HG02798 (cell line): Measurements from ENCODE around the gene HLA-A.
A peak's percentile ranks its signal among the peaks of the same experiment; 100 is the strongest.
"Not testable (repeated sequence)": the region's sequence is repeated elsewhere in the genome, so short reads cannot be mapped to it uniquely, and the experiment has no call there.

Source experiments
- ATAC-seq: cut with Tn5 transposase; IDR thresholded peaks from one replicate; pipeline ENCODE4 v1.9.1; 2021; ENCODE audit warnings: mild to moderate bottlenecking; ENCODE audit not compliant: unreplicated experiment, poor library complexity

HLA-A gene

DNA sequence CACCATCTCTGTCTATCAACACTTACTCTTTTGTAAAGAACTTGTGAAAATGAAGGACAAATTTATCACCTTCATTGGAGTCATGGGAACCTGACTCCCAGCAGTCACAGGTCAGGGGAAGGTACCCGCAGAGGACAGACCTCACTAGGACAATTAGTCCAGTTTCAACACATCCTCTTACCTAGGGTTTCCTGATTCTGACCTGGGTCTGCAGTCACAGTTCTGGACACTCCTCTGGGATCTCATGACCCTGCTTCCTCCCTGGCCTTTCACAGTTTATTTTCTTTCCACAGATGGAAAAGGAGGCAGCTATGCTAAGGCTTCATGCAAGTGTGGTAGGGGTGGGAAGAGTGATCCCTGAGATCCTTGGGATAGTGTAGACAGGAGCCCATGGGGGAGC is 15.7 kb downstream of the HLA-A start:
- ATAC-seq: no peak

DNA sequence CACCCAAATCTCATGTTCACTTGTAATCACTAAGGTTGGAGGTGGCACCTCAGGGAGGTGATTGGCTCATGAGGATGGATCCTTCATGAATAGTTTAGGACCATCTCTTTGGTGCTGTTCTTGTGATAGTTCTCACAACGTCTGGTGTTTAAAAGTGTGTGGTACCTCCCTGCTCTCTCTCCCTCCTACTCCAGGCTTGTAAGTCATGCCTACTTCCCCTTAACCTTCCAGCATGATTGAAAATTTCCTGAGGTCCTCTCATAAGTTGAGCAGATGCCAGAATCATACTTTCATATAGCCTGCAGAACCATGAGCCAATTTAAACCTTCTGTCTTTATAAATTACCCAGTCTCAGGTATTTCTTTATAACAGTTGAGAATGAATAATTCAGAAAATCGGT is 16.6 kb downstream of the HLA-A start:
- no peak for ATAC-seq

DNA sequence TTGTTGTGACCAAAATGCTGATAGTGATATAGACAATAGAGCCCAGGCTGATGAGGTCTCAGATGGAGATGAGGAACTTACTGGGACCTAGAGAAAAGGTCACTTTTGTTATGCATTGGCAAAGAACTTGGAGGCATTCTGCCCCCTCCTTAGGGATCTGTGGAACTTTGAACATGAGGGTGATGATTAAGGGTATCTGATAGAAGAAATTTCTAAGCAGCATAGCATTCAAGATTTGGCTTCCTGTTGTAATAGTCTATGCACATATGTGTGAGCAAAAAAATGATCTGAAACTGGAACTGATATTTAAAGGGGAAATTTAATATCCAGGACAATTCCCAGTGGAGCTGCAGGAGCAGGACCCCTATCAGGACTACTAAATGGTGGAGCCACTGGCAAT is 17.1 kb downstream of the HLA-A start:
- no peak for ATAC-seq

DNA sequence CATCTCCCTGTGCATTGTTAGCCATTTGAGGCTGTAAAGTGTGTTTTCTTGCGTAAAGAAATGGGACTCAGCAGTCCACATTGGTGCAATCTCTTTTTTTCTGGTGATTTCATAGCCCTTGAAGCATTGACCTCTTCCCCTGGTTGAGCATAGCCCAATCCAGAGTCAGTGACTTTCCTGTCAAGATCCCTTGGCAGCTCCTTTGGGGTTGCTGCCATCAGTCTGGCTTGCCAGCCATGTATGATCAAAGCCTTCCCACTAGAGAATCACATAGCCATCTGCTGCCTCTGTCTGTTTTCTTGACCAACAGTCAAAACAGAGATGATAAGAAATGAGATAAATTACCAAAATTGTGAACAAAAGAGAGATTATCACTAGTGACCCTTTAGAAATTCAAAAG is 19.6 kb downstream of the HLA-A start:
- ATAC-seq: no peak

DNA sequence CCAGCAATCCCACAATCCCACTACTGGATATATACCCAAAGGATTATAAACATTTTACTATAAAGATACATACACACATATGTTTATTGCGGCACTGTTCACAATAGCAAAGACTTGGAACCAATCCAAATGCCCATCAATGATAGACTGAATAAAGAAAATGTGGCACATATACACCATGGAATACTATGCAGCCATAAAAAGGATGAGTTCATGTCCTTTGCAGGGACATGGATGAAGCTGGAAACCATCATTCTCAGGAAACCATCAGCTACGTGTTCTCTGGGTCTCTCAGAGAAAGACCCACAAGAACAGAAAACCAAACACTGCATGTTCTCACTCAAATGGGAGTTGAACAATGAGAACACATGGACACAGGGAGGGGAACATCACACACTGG is 21.4 kb downstream of the HLA-A start:
- ATAC-seq: not testable (repeated sequence)

DNA sequence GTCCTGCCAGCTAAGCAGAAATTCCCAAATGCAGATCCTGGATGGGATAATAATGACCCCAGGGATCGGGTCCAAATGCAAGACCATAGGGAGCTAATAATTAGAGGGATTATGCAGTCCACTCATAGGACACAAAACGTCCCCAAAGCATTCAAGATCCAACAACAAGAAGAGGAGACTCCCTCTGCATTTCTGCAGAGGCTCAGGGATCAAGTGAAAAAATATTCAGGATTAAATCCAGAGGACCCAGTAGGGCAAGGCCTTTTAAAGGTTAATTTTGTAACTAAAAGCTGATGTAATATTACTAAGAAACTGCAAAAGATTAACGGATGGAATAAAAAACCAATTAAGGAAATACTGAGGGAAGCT is 22.2 kb downstream of the HLA-A start:
- ATAC-seq: no peak

DNA sequence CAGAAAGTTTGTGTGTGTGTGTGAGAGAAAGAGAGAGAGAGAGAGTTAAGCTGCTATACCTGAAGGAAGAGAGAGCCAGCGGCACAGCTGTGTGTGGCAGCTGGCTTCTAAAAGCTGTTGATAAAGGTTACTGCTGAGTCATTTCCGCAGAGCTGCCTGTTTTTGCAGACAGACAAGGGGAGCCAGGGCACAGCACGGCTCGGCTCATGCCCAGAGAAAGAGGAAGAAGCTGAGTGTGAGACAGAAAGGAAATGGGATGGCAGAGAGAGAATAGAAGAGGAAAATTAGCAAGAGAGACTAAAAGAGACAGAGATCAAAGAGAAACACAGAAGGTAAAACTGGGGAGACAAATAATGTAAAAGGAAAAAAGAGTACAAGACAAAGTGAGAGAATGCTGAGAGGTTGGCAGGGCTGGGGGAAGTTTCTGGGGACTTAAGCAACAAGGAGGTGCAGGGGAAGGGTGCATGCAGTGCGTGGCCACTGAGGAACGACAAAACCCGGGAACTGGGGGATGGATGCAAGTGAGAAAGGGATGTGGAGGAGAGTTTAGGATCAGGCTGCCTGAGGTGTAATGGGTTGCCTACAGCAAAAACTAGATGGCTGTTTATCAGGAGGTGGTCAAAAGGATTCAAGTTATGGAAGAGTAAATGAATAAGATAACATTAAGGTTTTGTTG is 22.7 kb downstream of the HLA-A start:
- peak; percentile 91 for ATAC-seq

DNA sequence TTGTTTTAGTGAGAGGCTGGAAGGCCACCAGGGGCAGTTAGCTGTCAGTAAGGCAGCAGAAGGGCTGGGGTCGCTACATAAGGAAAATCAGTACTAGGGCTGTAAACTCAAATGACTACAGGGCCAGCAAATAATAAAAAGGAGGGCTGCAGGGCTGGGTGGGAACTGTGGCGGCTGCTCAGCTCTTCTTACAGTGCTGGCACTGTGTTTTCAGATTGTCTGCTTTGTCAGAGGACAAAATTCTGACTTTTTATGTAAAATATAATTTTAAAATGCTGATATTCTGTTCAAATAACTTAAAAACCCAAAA is 23.2 kb downstream of the HLA-A start:
- ATAC-seq: no peak

DNA sequence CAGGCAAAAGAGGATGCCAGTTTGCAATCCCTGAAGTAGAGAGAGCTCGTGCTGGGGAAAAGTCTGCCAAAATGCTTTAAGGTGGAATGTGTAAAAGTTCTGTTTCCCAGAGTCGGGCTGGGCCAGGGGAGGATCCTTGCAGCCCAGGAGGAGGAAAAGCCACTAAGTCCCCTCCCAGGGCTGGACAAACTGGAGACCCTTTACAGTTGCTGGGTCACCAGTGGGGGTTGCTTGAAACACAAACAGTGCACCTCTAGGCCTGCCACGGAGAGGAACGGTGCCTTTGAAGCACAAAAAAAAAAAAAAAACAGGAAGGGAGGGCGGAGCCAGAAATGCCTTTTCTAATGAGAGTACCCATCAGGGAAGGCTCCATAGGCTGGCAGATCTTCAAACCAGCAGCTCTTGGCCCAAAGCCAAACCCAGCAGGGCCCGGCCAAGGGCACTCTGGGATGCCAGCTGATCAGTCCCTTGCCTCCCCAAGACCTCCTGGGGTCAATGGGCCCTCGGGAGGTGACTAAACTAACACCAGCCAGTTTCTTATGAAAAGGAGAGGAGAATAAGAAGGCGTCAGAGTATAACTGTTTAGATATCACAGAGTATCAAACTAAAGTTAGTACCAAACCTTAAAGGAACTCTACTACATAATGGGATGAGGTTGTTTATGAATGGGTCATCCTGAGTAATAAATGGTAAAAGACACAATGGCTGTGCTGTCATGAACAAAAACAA is 23.7 kb downstream of the HLA-A start:
- ATAC-seq: peak; percentile 43

DNA sequence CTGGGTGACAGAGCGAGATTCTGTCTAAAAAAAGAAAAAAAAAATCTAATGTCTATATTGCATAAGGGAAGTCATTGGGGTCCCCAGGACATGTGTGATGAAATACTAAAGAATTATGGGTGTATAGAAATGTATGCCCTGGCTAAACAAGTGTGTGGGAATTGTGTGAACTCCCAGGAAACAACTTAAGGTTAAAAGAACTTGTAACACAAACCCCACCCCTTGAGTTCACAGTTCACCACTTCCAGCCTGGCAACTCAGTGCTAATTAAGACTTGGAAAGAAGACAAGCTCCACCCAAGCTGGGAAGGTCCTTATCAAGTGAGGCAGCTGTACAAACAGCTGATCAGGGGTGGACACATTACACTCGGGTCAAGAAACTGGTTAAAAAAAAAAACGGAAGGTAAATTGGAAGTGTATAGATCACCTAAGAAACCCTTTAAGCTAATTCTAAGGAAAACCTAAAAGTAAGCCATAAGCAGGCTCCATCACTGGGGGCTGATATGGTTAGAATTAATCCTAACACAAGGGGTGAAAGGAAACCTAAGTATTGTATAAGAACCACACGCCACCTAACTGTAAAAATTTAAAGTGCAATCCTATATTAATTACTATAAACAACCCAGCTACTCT is 25.2 kb downstream of the HLA-A start:
- ATAC-seq: no peak

DNA sequence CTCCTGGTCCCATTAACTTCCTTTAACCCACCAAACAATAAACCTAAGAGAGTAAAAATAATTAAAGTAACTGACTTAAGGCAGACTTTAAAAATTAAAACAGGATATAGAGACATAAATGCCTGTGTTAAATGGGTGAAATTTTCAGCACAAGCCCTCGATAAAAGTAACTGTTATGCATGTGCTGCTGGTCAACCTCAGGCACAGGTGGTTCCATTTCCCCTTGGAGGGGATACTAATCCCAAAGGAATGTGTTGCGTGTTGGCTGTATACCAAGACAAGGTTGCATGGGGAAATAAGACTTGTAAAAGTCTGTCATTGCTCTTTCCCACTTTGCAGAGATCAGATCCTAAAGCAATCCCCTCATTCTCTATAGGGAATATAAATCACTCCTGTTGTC is 25.8 kb downstream of the HLA-A start:
- ATAC-seq: no peak

DNA sequence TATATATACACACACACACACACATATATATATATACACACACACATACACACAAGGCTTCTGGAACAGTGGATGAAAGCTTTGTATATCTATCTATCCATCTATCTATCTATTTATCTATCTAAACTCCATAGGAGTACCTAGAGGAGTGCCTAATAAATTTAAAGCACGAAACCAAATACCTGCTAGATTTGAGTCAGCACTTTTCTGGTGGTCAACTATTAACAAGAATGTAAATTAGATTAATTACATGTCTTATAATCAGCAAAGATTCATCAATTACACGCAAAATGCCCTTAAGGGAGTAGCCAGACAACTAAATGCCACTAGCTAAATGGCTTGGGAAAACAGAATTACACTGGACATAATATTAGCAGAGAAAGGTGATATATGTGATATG is 26.6 kb downstream of the HLA-A start:
- ATAC-seq: no peak

DNA sequence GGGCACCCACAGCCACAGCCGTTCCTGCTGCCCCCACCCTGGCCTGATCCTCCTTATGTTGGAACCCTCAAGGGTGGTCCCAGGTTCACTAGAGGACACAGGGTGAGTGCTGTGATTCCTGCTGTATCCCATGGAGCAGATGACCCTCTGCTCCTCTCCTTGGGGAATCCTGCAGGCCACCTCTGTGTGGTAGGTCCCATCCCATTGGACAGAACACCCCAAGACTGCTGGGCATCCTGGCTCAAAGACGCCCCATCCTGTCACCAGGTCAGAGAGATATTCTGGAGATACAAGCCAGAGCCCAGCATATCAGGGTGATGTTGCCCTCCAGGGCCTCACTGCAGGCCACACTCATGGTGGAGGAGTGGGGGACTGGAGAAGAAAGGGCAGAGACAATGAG is 28.4 kb downstream of the HLA-A start:
- no peak for ATAC-seq

DNA sequence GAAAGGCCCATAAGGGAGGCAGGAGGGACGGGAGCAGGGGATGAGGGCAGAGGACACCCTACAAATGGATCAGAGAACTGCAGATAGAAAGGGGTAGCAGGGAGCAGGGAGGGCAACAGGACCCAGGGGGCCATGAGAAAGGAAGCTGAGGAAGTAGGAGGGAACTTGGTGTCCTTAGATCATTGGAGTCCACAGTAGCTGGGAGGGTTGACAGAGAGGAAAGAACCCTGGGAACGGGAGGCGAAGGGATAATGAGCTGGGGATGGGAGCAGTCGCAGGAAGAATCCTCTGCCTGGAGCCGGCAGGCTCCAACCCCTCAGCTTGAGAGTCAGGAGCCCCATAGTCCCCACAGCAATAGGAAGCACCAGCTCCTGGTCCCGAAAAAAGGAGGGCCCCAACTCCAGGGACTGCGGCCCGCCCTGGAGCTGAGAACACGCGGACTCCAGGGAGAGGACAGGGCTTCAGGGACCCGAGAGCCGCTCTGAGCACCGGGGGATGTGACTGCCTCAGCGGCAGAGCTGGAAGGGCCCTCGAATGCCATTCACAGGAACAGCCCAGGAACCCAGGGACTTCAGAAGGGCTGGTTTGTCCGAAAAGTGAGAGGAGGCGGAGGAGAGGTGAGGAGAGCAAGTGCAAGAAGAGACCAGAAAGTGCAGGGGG is 32.7 kb downstream of the HLA-A start:
- no peak for ATAC-seq

DNA sequence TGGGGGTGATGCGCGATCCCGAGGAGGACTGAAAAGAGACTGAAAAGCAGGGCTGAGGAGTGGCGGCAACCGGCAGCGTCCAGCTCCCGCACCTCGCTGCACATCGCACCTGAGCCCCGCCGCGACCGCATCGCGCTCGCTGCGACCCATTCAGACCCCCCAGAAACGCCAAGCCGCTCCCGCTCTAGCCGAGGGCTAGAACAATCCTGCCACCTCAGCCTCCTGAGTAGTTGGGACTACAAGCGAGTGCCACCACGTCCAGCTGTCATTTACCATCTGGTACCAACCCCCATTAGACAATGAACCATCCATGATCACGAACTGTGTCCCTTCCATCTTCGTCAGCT is 33.2 kb downstream of the HLA-A start:
- ATAC-seq: no peak

DNA sequence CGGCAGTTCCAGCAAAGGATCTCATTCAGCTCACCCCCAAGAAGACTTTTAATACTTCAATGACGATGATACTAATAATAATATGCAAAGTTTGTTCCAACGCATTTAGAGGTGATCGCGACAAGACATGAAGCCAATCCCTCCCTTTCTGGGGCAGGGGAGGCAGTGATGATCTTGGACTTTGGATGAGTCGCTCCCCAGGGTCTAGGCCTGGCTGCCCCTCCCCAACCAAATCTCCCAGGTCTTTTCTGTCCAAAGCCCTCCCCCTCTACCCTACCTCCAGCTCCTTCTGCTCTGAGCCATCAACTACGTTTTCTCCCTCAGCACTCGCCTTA is 33.9 kb downstream of the HLA-A start:
- ATAC-seq: no peak

DNA sequence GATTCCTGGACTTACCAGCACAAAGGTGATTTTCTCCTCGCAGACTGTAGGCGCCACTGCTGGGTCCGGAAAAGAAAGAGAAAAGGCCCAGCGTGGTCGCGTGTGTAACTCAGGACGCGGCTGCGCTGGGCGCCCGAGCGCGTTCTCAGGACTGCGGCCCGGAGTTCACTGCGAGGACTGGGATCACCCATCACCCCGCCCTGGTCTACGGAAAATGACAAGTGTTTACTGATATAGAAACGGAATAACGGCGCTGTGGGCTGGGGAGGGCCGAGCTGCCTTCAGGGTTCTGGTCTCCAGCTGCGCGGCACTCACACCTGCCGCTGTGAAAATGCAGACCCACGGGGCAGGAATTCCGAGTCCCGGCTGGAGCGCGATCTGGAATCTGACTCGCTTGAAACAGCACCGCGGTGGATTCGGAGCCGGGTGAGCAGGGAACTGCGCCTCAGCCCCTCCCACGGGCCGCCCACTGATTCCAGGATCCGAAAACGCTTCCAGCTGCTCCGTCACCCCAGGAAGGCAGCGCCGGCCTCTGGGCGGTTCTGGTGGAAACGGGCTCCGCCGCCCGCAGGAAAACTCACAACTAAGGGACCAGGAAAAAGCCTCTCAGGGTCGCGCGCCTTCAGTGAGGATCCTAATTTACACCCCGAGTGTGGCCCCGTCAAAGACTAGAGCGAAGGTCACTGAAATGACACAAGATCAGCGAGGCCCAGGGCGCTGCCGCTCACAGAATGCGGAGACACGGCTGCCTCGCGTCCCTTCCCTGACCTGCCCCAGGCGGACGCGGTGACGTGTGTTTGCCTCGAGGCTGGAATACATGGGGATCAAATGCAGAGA is 34.5 kb downstream of the HLA-A start:
- peak; percentile 86 for ATAC-seq

DNA sequence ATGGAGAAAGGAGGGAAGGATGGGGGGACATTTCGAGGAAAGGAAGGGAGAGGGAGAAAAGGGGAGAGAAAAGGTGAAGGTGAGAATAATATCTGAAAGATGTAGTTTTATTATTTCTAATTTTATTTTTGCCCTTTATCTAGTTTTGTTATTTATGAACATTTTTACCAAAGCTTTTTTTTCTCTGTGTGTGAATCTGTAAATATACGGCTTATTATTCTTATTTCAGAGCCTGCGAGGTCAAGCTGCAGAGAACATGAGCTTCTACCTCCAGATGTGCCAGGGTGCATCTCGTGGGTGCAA is 35.0 kb downstream of the HLA-A start:
- ATAC-seq: no peak

DNA sequence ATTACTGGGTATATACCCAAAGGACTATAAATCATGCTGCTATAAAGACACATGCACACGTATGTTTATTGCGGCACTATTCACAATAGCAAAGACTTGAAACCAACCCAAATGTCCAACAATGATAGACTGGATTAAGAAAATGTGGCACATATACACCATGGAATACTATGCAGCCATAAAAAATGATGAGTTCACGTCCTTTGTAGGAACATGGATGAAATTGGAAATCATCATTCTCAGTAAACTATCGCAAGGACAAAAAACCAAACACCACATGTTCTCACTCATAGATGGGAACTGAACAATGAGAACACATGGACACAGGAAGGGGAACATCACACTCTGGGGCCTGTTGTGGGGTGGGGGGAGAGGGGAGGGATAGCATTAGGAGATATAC is 37.7 kb downstream of the HLA-A start:
- not testable (repeated sequence) for ATAC-seq

DNA sequence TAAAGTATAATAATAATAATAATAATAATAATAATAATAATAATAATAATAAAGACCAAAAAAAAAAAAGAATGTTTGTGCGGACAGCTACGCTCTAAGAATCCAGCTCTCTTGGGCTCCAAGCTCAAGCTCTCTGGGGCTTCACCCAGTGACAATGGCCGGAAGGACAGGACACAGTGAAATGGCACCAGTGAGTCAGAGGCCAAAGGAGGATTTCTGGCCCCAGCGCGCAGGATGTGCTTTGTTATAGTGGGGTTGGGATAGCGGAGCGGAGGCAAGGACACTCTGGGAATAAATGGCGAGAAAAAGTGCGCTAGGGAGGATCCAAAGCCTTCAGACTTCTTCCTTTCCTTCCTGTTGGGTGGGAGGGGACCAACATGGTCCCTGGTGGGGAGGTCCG is 38.2 kb downstream of the HLA-A start:
- no peak for ATAC-seq

DNA sequence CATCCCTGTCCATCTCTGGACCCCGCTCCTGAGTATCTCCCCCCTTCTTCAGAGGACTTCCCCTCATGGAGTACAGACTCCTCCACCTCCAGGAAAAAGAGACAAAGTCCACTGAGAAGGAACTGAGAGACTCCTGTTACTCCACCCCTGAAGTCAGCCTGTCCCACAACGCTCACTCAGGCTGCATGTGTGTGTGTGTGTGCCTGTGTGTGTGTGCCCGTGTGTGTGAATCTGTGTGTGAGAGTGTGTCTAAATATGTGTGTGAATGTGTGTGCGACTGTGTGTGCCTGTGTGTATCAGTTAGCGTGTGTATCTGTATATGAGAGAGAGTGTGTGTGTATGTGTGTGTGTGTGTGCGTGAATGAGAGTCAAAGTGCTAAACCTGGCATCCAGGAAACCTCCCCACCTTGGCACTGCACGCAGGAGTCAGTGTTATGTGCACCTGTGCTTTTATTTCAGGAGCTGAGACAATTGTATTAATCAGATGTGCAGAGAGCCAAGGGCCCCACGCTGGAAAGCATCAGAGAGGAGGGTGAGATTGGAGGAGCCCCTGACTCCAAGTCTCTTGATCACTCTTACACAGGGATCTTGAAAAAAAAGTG is 39.0 kb downstream of the HLA-A start:
- no peak for ATAC-seq
